Measurements from ENCODE around the gene ATP7B. TPM values are rescaled to one million over a fixed set of nuclear protein-coding genes. Genes with fewer than 3 reads are reported as not detected.
"Not testable (repeated sequence)": the region's sequence is repeated elsewhere in the genome, so short reads cannot be mapped to it uniquely, and the experiment has no call there.

Gene ATP7B
- total RNA-seq, 1 donor from 2014 or later: 54.9 TPM

GRCh38 chr13:52006523-52007245 is 4.6 kb downstream of the ATP7B start:
- DNase-seq (ENCODE audit: low spot score): peak; percentile 26

GRCh38 chr13:52005841-52006522 is 5.3 kb downstream of the ATP7B start:
- no peak for DNase-seq (ENCODE audit: low spot score)

- no peak for DNase-seq (ENCODE audit: low spot score)
These were observed 6.6 kb downstream of the ATP7B start for GRCh38 chr13:52004511-52005170.

- no peak for DNase-seq (ENCODE audit: low spot score)
These were observed 7.7 kb downstream of the ATP7B start for GRCh38 chr13:52003541-52003940.

GRCh38 chr13:52002361-52002760 is 8.9 kb downstream of the ATP7B start:
- DNase-seq (ENCODE audit: low spot score): no peak

GRCh38 chr13:52001120-52001731 is 10.0 kb downstream of the ATP7B start:
- no peak for DNase-seq (ENCODE audit: low spot score)

- no peak for DNase-seq (ENCODE audit: low spot score)
These were observed 11.3 kb downstream of the ATP7B start for GRCh38 chr13:51999921-52000320.

GRCh38 chr13:51999510-51999911 is 11.7 kb downstream of the ATP7B start:
- DNase-seq (ENCODE audit: low spot score): peak; percentile 82

- no peak for DNase-seq (ENCODE audit: low spot score)
These were observed 12.3 kb downstream of the ATP7B start for GRCh38 chr13:51998723-51999509.

GRCh38 chr13:51997641-51998330 is 13.5 kb downstream of the ATP7B start:
- DNase-seq (ENCODE audit: low spot score): peak; percentile 57

- DNase-seq (ENCODE audit: low spot score): no peak
These were observed 14.1 kb downstream of the ATP7B start for GRCh38 chr13:51997186-51997585.

GRCh38 chr13:51996641-51997040 is 14.6 kb downstream of the ATP7B start:
- no peak for DNase-seq (ENCODE audit: low spot score)

GRCh38 chr13:51995677-51996551 is 15.3 kb downstream of the ATP7B start:
- DNase-seq (ENCODE audit: low spot score): peak; percentile 51

- no peak for DNase-seq (ENCODE audit: low spot score)
These were observed 17.5 kb downstream of the ATP7B start for GRCh38 chr13:51993713-51994112.

GRCh38 chr13:51988988-51989618 is 22.1 kb downstream of the ATP7B start:
- no peak for DNase-seq (ENCODE audit: low spot score)

- DNase-seq (ENCODE audit: low spot score): not testable (repeated sequence)
These were observed 26.3 kb downstream of the ATP7B start for GRCh38 chr13:51984904-51985303.

- not testable (repeated sequence) for DNase-seq (ENCODE audit: low spot score)
These were observed 28.0 kb downstream of the ATP7B start for GRCh38 chr13:51983292-51983691.

GRCh38 chr13:51981355-51981754 is 29.9 kb downstream of the ATP7B start:
- no peak for DNase-seq (ENCODE audit: low spot score)

- DNase-seq (ENCODE audit: low spot score): no peak
These were observed 30.3 kb downstream of the ATP7B start for GRCh38 chr13:51980908-51981307.

Data from mucosa of gallbladder (tissue), 1 donor.